Measurements from ENCODE around the gene PEG3.

DNA sequence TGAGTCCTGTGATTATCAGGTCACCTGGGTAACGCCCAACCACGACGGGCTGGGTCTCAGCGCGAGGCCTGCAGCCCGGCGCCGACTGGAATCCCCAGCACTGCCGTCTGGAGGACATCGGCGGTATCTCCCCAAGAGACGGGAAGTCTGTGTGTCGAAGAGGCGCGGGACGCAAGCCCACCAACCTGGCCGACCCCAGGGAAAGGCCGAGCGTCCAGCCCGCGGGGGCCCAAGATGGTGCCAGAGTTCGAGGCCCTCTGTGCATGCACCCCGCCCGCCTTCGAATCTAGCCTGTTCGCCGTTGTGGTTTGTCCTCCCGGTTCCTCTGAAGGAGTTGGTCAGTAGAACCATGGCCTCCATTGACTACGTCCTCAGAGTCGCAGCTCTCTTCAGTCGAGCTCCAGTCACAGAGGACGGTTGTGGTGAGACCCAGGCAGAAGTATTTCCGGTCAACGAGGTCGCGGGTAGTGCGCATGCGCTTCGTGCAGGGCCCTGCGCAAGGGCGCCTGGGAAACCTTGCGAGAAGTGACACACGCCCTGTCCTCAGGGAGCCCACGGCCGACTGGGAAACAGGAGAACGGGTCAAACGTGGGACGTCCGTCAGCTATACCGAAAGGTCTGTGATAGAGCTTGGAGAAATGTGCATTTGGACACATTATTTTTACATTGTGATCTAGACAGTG is 24.1 kb upstream of the PEG3 start:
- TF ChIP-seq, protein P1, sequence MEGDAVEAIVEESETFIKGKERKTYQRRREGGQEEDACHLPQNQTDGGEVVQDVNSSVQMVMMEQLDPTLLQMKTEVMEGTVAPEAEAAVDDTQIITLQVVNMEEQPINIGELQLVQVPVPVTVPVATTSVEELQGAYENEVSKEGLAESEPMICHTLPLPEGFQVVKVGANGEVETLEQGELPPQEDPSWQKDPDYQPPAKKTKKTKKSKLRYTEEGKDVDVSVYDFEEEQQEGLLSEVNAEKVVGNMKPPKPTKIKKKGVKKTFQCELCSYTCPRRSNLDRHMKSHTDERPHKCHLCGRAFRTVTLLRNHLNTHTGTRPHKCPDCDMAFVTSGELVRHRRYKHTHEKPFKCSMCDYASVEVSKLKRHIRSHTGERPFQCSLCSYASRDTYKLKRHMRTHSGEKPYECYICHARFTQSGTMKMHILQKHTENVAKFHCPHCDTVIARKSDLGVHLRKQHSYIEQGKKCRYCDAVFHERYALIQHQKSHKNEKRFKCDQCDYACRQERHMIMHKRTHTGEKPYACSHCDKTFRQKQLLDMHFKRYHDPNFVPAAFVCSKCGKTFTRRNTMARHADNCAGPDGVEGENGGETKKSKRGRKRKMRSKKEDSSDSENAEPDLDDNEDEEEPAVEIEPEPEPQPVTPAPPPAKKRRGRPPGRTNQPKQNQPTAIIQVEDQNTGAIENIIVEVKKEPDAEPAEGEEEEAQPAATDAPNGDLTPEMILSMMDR (IDR thresholded peaks at IDR 0.05; ENCODE audit: low read depth, low read length), result no peak
- TF ChIP-seq EZH2phosphoT487 (IDR thresholded peaks at IDR 0.05; ENCODE audit: low read depth), result no peak
